CD4-positive, CD25-positive, alpha-beta regulatory T cell (primary cell): ENCODE results near the gene MGLL. TPM values are rescaled to one million over a fixed set of nuclear protein-coding genes. Genes with fewer than 3 reads are reported as not detected.

Experiments
- ATAC-seq, 2 donors: fragments of 150-1000 bp; cut with Tn5 transposase; one replicate each; pipeline ENCODE4 v1.10.0; 2021; ENCODE audit warnings: low read depth in 2 of 2, moderate number of reproducible peaks in 2 of 2, moderate library complexity in 1 of 2
- DNase-seq, 3 donors: peaks; one replicate each; pipeline versions ENCODE4 v3.0.0 to v3.0.0-alpha.2; 2012 to 2022; ENCODE audit warnings: mixed read lengths in 1 of 3
- H3K27ac ChIP-seq: one replicate; pipeline ENCODE4 v1.7.0; 2013; ENCODE audit warnings: mild to moderate bottlenecking, low read length; ENCODE audit not compliant: insufficient read depth, poor library complexity, severe bottlenecking
- H3K27me3 ChIP-seq: one replicate; pipeline ENCODE4 v1.7.0; 2013; ENCODE audit warnings: low read length; ENCODE audit not compliant: control insufficient read depth, insufficient read depth
- H3K36me3 ChIP-seq: one replicate; pipeline ENCODE4 v1.7.0; 2013; ENCODE audit warnings: mild to moderate bottlenecking, low read length, moderate library complexity; ENCODE audit not compliant: control insufficient read depth, insufficient read depth
- H3K4me1 ChIP-seq: 2 replicates; pipeline ENCODE4 v1.7.0; 2013; ENCODE audit warnings: mild to moderate bottlenecking, low read length; ENCODE audit not compliant: insufficient read depth, control insufficient read depth, poor library complexity, severe bottlenecking
- H3K4me3 ChIP-seq: one replicate; pipeline ENCODE4 v1.7.0; 2013; ENCODE audit warnings: low read depth, mild to moderate bottlenecking, low read length, moderate library complexity
- H3K9me3 ChIP-seq, 2 experiments: 1 replicate in 1 of 2; 2 replicates in 1 of 2; pipeline ENCODE4 v1.7.0; 2013; ENCODE audit warnings: low read length in 2 of 2, mild to moderate bottlenecking in 1 of 2, moderate library complexity in 1 of 2; ENCODE audit not compliant: control insufficient read depth in 2 of 2
- H3K27ac Mint-ChIP-seq, 3 donors: one replicate each; pipeline ENCODE4 v1.8.0; 2020 to 2022; ENCODE audit warnings: mild to moderate bottlenecking in 3 of 3, mixed read lengths in 3 of 3, moderate library complexity in 2 of 3
- H3K27me3 Mint-ChIP-seq: one replicate; pipeline ENCODE4 v1.8.0; 2022; ENCODE audit warnings: mild to moderate bottlenecking, mixed read lengths
- H3K36me3 Mint-ChIP-seq: one replicate; pipeline ENCODE4 v1.8.0; 2020; ENCODE audit warnings: mixed read lengths
- H3K4me1 Mint-ChIP-seq, 4 donors: one replicate each; pipeline ENCODE4 v1.8.0; 2020 to 2022; ENCODE audit warnings: mixed read lengths in 4 of 4, mild to moderate bottlenecking in 1 of 4
- H3K4me3 Mint-ChIP-seq, 4 donors: one replicate each; pipeline ENCODE4 v1.8.0; 2020 to 2022; ENCODE audit warnings: mild to moderate bottlenecking in 4 of 4, mixed read lengths in 4 of 4, moderate library complexity in 3 of 4
- H3K9me3 Mint-ChIP-seq, 7 donors: one replicate each; pipeline ENCODE4 v1.8.0; 2020 to 2022; ENCODE audit warnings: mixed read lengths in 7 of 7, mild to moderate bottlenecking in 3 of 7, moderate library complexity in 2 of 7
- polyA plus RNA-seq, 4 donors: library from polyadenylated mRNA; unstranded; fragments of 300-500 nt; fragmentation: Illumina TruSeq; gene quantifications; one replicate each; pipeline ENCODE4 v1.2.3, GENCODE V29; 2021
- total RNA-seq: library from RNA; stranded (reverse); gene quantifications from one replicate; pipeline ENCODE4 v1.2.3, GENCODE V29; 2022

The MGLL gene
- total and polyA plus RNA-seq, 5 donors from 2014 or later, result 0.06 to 1.7 (median 1.4) TPM; not detected in 2

DNA sequence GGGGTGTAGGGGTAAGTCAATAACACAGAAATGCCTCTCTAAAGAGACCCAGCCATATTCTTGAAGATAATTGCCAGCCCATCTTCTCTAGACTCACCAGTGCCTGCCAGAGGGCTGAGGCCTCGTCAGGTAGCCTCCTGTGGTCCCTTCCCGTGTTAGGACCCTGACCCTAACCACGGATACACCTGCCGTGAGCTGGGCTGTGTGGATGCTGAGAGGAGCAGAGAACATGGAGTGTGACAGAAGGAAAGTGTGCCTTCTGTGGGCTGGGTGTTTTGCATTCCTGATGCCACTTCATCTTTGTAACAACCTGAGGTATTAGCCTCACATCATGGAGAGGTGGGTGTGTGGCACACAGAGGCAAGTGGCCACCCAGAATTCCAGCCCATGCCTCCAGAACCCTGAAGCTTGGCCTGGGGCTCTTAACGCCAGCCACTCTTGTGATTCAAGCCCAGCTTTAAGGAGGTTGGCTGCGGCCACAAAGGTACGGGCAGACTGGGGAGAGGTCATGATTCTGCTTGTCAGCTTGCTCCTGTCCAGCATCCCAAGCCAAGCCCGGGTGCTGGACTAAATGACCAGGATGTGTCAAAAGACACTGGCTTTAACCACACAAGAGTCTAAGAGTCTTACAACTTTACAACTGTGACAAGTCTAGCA is 170.7 kb downstream of the MGLL start:
- no peaks in the 10 kb centered on the region for H3K9me3 ChIP-seq
- H3K36me3 ChIP-seq, result no peaks in the 10 kb centered on the region
- H3K36me3 Mint-ChIP-seq, result no peaks in the 10 kb centered on the region
- no peaks in the 10 kb centered on the region for H3K27me3 ChIP-seq
- ATAC-seq (no peak), DNase-seq (no peak)
- no peaks in the 10 kb centered on the region for H3K9me3 Mint-ChIP-seq
- no peaks in the 10 kb centered on the region for H3K4me1 Mint-ChIP-seq
- H3K4me3 ChIP-seq, result no peak overlapping the region
- no peak overlapping the region for H3K27ac ChIP-seq
- H3K4me1 ChIP-seq, result no peaks in the 10 kb centered on the region
- no peak overlapping the region for H3K27ac Mint-ChIP-seq
- H3K4me3 Mint-ChIP-seq, result no peak overlapping the region
- no peaks in the 10 kb centered on the region for H3K27me3 Mint-ChIP-seq

DNA sequence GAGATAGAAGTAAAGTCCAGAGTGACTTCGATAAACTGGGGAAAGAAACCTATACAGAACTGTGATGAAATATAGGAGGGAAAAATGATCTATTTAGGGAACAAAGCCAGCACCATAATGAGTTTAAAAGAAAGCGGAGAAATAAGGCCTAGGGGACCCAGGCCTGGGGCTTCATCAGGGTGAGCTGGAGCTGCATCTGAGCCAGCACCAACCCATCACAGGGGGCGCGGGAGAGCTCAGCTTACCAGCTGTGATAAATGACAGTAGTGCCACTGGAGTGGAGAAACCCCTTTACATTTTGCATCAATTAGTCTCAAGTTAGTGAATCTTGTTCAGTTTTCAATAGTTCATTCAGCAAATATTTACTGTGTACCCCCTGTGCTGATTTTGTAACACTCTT is 172.1 kb downstream of the MGLL start:
- H3K4me3 ChIP-seq, result no peak overlapping the region
- no peaks in the 10 kb centered on the region for H3K36me3 ChIP-seq
- H3K27ac ChIP-seq, result no peak overlapping the region

DNA sequence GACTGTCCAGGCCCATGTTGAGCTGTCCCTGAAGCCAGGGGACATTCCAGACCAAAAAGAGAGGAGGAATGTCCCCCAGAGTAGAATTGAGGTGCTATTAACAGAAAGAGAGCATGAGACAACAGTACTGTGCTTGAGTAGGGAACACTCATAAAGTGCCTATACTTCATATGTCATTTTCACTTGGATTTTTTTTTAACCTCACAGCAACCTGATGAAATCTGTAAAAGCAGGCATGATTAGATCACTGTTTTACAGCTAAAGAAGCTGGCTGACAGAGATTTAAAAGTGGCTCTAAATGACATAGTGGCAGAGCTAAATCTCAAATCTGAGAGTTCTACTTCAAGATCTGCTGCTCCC is 174.5 kb downstream of the MGLL start:
- no peak for ATAC-seq
- H3K27me3 ChIP-seq, result no peaks in the 10 kb centered on the region
- no peak overlapping the region for H3K4me3 ChIP-seq
- Mint-ChIP-seq H3K4me3 (no peak overlapping the region), H3K36me3 (no peaks in the 10 kb centered on the region), H3K4me1 (no peaks in the 10 kb centered on the region), H3K9me3 (no peaks in the 10 kb centered on the region), H3K27ac (no peak overlapping the region), H3K27me3 (no peaks in the 10 kb centered on the region)
- no peaks in the 10 kb centered on the region for H3K4me1 ChIP-seq
- no peak overlapping the region for H3K27ac ChIP-seq
- no peaks in the 10 kb centered on the region for H3K36me3 ChIP-seq
- DNase-seq, result no peak
- H3K9me3 ChIP-seq, result no peaks in the 10 kb centered on the region

More for the DNA sequence above, 172.1 kb downstream of the MGLL start:
- H3K36me3 Mint-ChIP-seq, result no peaks in the 10 kb centered on the region
- ATAC-seq, result no peak
- no peaks in the 10 kb centered on the region for H3K9me3 ChIP-seq
- H3K27ac Mint-ChIP-seq, result no peak overlapping the region
- no peaks in the 10 kb centered on the region for H3K27me3 Mint-ChIP-seq
- DNase-seq, result no peak
- no peaks in the 10 kb centered on the region for H3K4me1 ChIP-seq
- H3K27me3 ChIP-seq, result no peaks in the 10 kb centered on the region
- H3K4me3 Mint-ChIP-seq, result no peak overlapping the region
- H3K4me1 Mint-ChIP-seq, result no peaks in the 10 kb centered on the region
- H3K9me3 Mint-ChIP-seq, result no peaks in the 10 kb centered on the region

DNA sequence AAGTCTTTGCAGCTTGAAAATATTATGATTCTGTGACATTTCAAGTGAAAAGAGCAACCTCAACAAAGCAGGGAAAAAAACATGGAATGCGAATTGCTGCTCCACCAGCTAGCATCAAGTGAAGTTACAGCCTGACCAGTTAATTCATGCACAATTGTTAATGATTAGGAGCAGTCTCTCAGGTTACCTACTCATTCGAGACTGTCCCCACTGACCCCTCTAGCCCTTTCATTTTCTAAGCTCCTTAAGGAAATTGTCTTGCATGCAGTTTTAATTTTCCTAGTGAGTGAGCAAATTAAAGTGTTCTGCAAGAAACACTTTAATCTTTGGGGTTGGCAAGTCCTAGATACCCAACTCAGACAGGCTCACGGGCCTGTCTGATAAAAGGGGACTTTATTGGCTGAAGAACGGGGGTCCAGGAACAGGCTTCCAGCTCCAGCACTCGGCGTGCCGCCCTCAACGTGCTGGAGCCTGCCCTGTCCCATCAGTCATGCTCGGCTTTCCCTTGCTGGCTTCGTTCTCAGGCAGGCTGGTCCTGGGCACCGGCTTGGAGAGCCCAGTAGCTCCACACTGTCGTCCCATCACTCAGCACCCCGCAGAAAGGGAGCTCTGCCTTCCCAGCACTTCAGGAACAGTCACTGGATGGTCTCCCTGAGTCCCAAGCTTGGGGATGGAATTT is 175.0 kb downstream of the MGLL start:
- H3K4me1 ChIP-seq, result no peaks in the 10 kb centered on the region
- no peak for DNase-seq
- H3K36me3 ChIP-seq, result no peaks in the 10 kb centered on the region
- H3K27ac ChIP-seq, result no peak overlapping the region
- Mint-ChIP-seq H3K4me3 (no peak overlapping the region), H3K27ac (no peak overlapping the region), H3K36me3 (no peaks in the 10 kb centered on the region), H3K27me3 (no peaks in the 10 kb centered on the region), H3K4me1 (no peaks in the 10 kb centered on the region), H3K9me3 (no peaks in the 10 kb centered on the region)
- no peaks in the 10 kb centered on the region for H3K27me3 ChIP-seq
- ATAC-seq, result no peak
- H3K4me3 ChIP-seq, result no peak overlapping the region
- no peaks in the 10 kb centered on the region for H3K9me3 ChIP-seq

DNA sequence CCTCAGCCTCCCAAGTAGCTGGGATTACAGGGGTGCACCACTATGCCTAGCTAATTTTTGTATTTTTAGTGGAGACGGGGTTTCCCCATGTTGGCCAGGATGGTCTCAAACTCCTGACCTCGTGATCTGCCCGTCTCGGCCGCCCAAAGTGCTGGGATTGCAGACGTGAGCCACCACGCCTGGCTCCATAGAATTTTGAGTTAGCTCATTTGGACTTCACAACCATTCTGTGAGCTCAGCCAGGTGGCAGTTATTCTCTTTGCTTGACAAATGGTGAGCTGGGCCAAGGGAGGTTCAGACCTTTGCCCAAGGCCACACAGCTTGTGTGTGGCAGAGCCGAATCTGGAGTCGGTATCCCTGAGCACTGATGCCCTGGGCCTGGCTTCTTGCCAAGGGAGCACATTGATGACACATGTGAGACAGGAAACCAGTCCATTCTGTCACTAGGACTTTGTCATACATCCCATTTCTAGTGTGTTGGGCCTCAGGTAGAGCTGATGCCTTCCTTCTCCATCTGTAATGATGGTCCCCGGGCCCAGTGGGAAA is 175.7 kb downstream of the MGLL start:
- H3K4me1 ChIP-seq, result no peaks in the 10 kb centered on the region
- H3K27ac Mint-ChIP-seq, result no peak overlapping the region
- no peak overlapping the region for H3K4me3 Mint-ChIP-seq
- ATAC-seq (no peak), DNase-seq (no peak)
- no peaks in the 10 kb centered on the region for H3K9me3 ChIP-seq
- no peak overlapping the region for H3K4me3 ChIP-seq
- no peak overlapping the region for H3K27ac ChIP-seq
- H3K36me3 Mint-ChIP-seq, result no peaks in the 10 kb centered on the region
- H3K9me3 Mint-ChIP-seq, result no peaks in the 10 kb centered on the region
- no peaks in the 10 kb centered on the region for H3K36me3 ChIP-seq
- no peaks in the 10 kb centered on the region for H3K27me3 Mint-ChIP-seq
- no peaks in the 10 kb centered on the region for H3K4me1 Mint-ChIP-seq
- no peaks in the 10 kb centered on the region for H3K27me3 ChIP-seq

DNA sequence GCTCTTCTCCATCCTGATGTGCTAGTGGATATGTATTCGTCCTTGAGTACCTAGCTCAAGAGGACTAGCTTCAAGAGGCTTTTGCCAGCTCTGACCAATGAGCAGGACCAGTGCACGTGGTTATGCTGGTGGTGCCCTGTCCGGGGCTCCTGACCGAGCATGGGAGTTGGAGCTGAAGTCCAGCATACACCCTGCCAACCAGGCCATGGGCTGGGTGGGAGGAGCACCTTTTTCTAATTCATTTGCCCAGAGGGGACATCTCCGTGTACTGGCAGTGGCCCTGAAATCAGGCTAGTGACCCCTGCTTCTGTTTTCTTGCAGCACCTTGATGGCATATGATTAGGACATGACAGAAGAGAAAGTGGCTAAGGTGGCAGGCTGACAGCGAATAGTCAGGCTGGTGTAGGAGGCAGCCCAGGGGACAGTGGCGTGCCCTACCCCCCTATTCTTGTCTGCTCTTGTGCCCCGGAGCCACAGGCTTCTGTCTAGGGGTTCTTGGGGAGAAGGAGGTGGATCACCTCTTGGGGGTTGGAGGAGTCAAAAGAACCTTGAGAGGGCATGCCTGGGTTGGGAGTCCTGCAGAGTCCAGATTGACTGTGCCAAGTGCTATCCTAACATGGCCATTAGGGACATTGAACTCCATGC is 176.8 kb downstream of the MGLL start:
- Histone ChIP-seq H3K36me3 (no peaks in the 10 kb centered on the region), H3K4me3 (no peak overlapping the region), H3K27ac (no peak overlapping the region), H3K4me1 (no peaks in the 10 kb centered on the region), H3K9me3 (no peaks in the 10 kb centered on the region), H3K27me3 (no peaks in the 10 kb centered on the region)
- H3K36me3 Mint-ChIP-seq, result no peaks in the 10 kb centered on the region
- no peaks in the 10 kb centered on the region for H3K4me1 Mint-ChIP-seq
- no peak overlapping the region for H3K27ac Mint-ChIP-seq
- H3K9me3 Mint-ChIP-seq, result no peaks in the 10 kb centered on the region
- DNase-seq (no peak), ATAC-seq (no peak)
- H3K27me3 Mint-ChIP-seq, result no peaks in the 10 kb centered on the region
- no peak overlapping the region for H3K4me3 Mint-ChIP-seq

DNA sequence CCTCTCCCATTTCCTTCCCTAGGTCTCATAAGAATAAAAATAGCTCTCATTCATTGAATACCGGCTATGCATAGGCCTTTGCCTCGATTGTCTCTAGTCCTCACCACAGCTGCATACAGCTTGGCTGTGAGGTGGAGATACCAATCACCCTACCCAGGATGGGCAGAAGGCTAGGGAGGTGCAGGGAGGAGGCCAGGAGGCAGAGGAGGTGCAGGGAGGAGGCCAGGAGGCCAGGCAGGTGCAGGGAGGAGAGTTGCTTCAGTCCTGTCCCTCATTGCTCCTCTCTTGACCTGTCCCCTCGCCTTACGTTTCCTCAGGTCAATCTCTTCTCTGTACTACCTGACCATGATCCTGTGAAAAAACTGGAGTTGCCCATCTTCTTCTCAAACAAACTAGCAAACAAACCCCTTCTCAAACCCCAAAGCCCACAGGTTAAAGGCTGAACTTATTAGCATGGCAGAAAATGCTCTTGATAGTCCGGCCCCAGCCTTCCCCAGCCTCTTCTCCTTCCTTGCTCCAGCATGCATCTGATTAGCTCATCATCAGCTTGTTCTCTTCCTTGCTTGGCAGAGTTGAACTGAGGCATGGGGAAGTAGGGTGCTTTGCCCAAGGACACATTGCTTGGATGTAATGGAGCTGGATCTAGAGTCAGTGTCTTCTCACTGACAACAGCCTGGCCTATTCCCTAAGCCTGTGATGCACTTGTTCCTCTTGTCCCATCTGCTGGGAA is 177.5 kb downstream of the MGLL start:
- Histone ChIP-seq H3K9me3 (no peaks in the 10 kb centered on the region), H3K36me3 (no peaks in the 10 kb centered on the region), H3K27me3 (no peaks in the 10 kb centered on the region), H3K4me3 (no peak overlapping the region), H3K4me1 (no peaks in the 10 kb centered on the region), H3K27ac (no peak overlapping the region)
- Mint-ChIP-seq H3K27me3 (no peaks in the 10 kb centered on the region), H3K27ac (no peak overlapping the region), H3K9me3 (no peaks in the 10 kb centered on the region), H3K4me1 (no peaks in the 10 kb centered on the region), H3K4me3 (no peak overlapping the region), H3K36me3 (peaks cover 2% of the 10 kb centered on the region)
- DNase-seq, result no peak
- no peak for ATAC-seq
